ENCODE results near the gene NR2F1-AS1.

Gene NR2F1-AS1

GRCh38 chr5:93399675-93400074 lies 181.3 kb downstream of the NR2F1-AS1 start:
- no peak overlapping the region for H3K4me2 ChIP-seq (ENCODE audit: low read depth, low read length)
- TF ChIP-seq EZH2 (optimal IDR thresholded peaks at IDR 0.05; ENCODE audit: low read depth, low read length) (no peak), EZH2phosphoT487 (IDR thresholded peaks at IDR 0.05; ENCODE audit: low read length) (no peak), CTCF (IDR thresholded peaks at IDR 0.05; ENCODE audit: low read length) (no peak)
- peaks cover 4% of the 10 kb centered on the region; the same call in 1 of the 2 replicates for H3K4me1 ChIP-seq (ENCODE audit: low read length)
- no peak for DNase-seq
- H3K9me3 ChIP-seq (replicated peaks; ENCODE audit: insufficient read depth, low read length) = no peaks in the 10 kb centered on the region
- H3K36me3 ChIP-seq (replicated peaks; ENCODE audit: insufficient read depth, low read length) = no peaks in the 10 kb centered on the region
- no peak overlapping the region for H3K27ac ChIP-seq (ENCODE audit: low read length)
- no peak overlapping the region for H3K4me3 ChIP-seq (ENCODE audit: low read length)
- H3F3A ChIP-seq (ENCODE audit: insufficient read depth, low read length) = no peaks in the 10 kb centered on the region
- H4K20me1 ChIP-seq (ENCODE audit: insufficient read depth, low read length) = no peaks in the 10 kb centered on the region
- no peaks in the 10 kb centered on the region for H3K9me2 ChIP-seq (replicated peaks; ENCODE audit: insufficient read depth, low read length)
- H3K9ac ChIP-seq (ENCODE audit: low read length) = no peak overlapping the region
- H3K79me2 ChIP-seq (ENCODE audit: low read length) = no peaks in the 10 kb centered on the region
- no peaks in the 10 kb centered on the region for H3K27me3 ChIP-seq (replicated peaks; ENCODE audit: insufficient read depth, low read length)
- no peak overlapping the region for H2AFZ ChIP-seq (ENCODE audit: low read length)

- Histone ChIP-seq H4K20me1 (ENCODE audit: insufficient read depth, low read length) (no peaks in the 10 kb centered on the region), H3F3A (ENCODE audit: insufficient read depth, low read length) (no peaks in the 10 kb centered on the region), H3K4me2 (ENCODE audit: low read depth, low read length) (no peak overlapping the region), H3K4me1 (ENCODE audit: low read length) (no peaks in the 10 kb centered on the region), H3K27ac (ENCODE audit: low read length) (no peak overlapping the region), H3K9me2 (replicated peaks; ENCODE audit: insufficient read depth, low read length) (no peaks in the 10 kb centered on the region), H2AFZ (ENCODE audit: low read length) (no peak overlapping the region), H3K4me3 (ENCODE audit: low read length) (no peak overlapping the region), H3K9ac (ENCODE audit: low read length) (no peak overlapping the region), H3K79me2 (ENCODE audit: low read length) (no peaks in the 10 kb centered on the region), H3K27me3 (replicated peaks; ENCODE audit: insufficient read depth, low read length) (no peaks in the 10 kb centered on the region), H3K36me3 (replicated peaks; ENCODE audit: insufficient read depth, low read length) (no peaks in the 10 kb centered on the region), H3K9me3 (replicated peaks; ENCODE audit: insufficient read depth, low read length) (no peaks in the 10 kb centered on the region)
- TF ChIP-seq EZH2phosphoT487 (IDR thresholded peaks at IDR 0.05; ENCODE audit: low read length) (no peak), EZH2 (optimal IDR thresholded peaks at IDR 0.05; ENCODE audit: low read depth, low read length) (no peak), CTCF (IDR thresholded peaks at IDR 0.05; ENCODE audit: low read length) (no peak)
- no peak for DNase-seq
These were observed 185.0 kb downstream of the NR2F1-AS1 start for GRCh38 chr5:93395971-93396379.

GRCh38 chr5:93395010-93395409 lies 186.0 kb downstream of the NR2F1-AS1 start:
- Histone ChIP-seq H2AFZ (ENCODE audit: low read length) (no peak overlapping the region), H3K36me3 (replicated peaks; ENCODE audit: insufficient read depth, low read length) (no peaks in the 10 kb centered on the region), H3K27me3 (replicated peaks; ENCODE audit: insufficient read depth, low read length) (no peaks in the 10 kb centered on the region), H3K9ac (ENCODE audit: low read length) (no peak overlapping the region), H4K20me1 (ENCODE audit: insufficient read depth, low read length) (no peaks in the 10 kb centered on the region), H3K9me3 (replicated peaks; ENCODE audit: insufficient read depth, low read length) (no peaks in the 10 kb centered on the region), H3K9me2 (replicated peaks; ENCODE audit: insufficient read depth, low read length) (no peaks in the 10 kb centered on the region), H3K4me1 (ENCODE audit: low read length) (no peaks in the 10 kb centered on the region), H3K27ac (ENCODE audit: low read length) (no peak overlapping the region), H3K4me3 (ENCODE audit: low read length) (no peak overlapping the region), H3K4me2 (ENCODE audit: low read depth, low read length) (no peak overlapping the region), H3K79me2 (ENCODE audit: low read length) (no peaks in the 10 kb centered on the region), H3F3A (ENCODE audit: insufficient read depth, low read length) (no peaks in the 10 kb centered on the region)
- no peak for TF ChIP-seq CTCF (IDR thresholded peaks at IDR 0.05; ENCODE audit: low read length)
- TF ChIP-seq EZH2 (optimal IDR thresholded peaks at IDR 0.05; ENCODE audit: low read depth, low read length) = no peak
- no peak for TF ChIP-seq EZH2phosphoT487 (IDR thresholded peaks at IDR 0.05; ENCODE audit: low read length)
- no peak for DNase-seq

Data from MM.1S (cell line).